ENCODE data around the gene SSTR4.
"Not testable (repeated sequence)": the region's sequence is repeated elsewhere in the genome, so short reads cannot be mapped to it uniquely, and the experiment has no call there.

DNA sequence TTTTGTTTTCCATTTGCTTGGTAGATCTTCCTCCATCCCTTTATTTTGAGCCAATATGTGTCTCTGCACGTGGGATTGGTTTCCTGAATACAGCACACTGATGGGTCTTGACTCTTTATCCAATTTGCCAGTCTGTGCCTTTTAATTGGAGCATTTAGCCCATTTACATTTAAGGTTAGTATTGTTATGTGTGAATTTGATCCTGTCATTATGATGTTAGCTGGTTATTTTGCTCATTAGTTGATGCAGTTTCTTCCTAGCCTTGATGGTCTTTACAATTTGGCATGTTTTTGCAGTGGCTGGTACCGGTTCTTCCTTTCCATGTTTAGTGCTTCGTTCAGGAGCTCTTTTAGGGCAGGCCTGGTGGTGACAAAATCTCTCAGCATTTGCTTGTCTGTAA lies 43.7 kb upstream of the SSTR4 start:
- TF ChIP-seq, protein P1, sequence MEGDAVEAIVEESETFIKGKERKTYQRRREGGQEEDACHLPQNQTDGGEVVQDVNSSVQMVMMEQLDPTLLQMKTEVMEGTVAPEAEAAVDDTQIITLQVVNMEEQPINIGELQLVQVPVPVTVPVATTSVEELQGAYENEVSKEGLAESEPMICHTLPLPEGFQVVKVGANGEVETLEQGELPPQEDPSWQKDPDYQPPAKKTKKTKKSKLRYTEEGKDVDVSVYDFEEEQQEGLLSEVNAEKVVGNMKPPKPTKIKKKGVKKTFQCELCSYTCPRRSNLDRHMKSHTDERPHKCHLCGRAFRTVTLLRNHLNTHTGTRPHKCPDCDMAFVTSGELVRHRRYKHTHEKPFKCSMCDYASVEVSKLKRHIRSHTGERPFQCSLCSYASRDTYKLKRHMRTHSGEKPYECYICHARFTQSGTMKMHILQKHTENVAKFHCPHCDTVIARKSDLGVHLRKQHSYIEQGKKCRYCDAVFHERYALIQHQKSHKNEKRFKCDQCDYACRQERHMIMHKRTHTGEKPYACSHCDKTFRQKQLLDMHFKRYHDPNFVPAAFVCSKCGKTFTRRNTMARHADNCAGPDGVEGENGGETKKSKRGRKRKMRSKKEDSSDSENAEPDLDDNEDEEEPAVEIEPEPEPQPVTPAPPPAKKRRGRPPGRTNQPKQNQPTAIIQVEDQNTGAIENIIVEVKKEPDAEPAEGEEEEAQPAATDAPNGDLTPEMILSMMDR (IDR thresholded peaks at IDR 0.05): not testable (repeated sequence)
- not testable (repeated sequence) for TF ChIP-seq POLR2A (IDR thresholded peaks at IDR 0.05)

Data from esophagus squamous epithelium (tissue), 4 donors.